ENCODE results near the gene BICRA.

Gene BICRA

GRCh38 chr19:47681388-47681787 lies 72.5 kb downstream of the BICRA start:
- TF ChIP-seq GABPA (IDR thresholded peaks at IDR 0.05; ENCODE audit: low read depth) (no peak), CTCF (IDR thresholded peaks at IDR 0.05; ENCODE audit: insufficient read depth, low read length) (no peak), POLR2AphosphoS5 (IDR thresholded peaks at IDR 0.05; ENCODE audit: low read depth) (no peak), SPI1 (IDR thresholded peaks at IDR 0.05; ENCODE audit: borderline replicate concordance, low read depth) (no peak)
- TF ChIP-seq, protein P1, sequence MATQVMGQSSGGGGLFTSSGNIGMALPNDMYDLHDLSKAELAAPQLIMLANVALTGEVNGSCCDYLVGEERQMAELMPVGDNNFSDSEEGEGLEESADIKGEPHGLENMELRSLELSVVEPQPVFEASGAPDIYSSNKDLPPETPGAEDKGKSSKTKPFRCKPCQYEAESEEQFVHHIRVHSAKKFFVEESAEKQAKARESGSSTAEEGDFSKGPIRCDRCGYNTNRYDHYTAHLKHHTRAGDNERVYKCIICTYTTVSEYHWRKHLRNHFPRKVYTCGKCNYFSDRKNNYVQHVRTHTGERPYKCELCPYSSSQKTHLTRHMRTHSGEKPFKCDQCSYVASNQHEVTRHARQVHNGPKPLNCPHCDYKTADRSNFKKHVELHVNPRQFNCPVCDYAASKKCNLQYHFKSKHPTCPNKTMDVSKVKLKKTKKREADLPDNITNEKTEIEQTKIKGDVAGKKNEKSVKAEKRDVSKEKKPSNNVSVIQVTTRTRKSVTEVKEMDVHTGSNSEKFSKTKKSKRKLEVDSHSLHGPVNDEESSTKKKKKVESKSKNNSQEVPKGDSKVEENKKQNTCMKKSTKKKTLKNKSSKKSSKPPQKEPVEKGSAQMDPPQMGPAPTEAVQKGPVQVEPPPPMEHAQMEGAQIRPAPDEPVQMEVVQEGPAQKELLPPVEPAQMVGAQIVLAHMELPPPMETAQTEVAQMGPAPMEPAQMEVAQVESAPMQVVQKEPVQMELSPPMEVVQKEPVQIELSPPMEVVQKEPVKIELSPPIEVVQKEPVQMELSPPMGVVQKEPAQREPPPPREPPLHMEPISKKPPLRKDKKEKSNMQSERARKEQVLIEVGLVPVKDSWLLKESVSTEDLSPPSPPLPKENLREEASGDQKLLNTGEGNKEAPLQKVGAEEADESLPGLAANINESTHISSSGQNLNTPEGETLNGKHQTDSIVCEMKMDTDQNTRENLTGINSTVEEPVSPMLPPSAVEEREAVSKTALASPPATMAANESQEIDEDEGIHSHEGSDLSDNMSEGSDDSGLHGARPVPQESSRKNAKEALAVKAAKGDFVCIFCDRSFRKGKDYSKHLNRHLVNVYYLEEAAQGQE (IDR thresholded peaks at IDR 0.05; ENCODE audit: insufficient replicate concordance, low read depth) = no peak
- Histone ChIP-seq H3K27me3 (ENCODE audit: insufficient read depth, poor library complexity, severe bottlenecking) (no peaks in the 10 kb centered on the region), H3K4me3 (replicated peaks; ENCODE audit: insufficient read depth, low read length) (no peak overlapping the region), H3K27ac (replicated peaks) (no peak overlapping the region)
- DNase-seq (ENCODE audit: low read depth in 1 of 2, low spot score in 1 of 2) = no peak

DNA sequence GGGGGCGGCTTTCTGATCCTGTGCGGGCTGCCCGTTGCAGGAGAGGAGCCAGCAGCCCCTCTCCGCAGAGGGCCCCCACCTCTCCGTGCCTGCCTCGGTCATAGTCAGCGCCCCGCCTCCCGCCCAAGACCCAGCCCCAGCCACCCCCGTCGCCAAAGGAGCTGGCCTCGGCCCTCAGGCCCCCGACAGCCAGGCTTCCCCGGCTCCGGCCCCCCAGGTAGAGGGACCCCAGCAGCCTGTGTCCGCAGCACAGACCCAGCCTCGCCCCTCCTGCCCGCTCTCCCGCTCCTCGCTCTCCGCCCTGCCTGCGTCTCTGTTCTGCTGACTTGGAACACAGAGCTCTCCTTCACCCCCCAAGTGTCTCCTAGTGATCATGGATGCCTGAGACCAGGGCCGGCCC lies 73.0 kb downstream of the BICRA start:
- TF ChIP-seq CTCF (IDR thresholded peaks at IDR 0.05; ENCODE audit: insufficient read depth, low read length) = no peak
- TF ChIP-seq, protein P1 (IDR thresholded peaks at IDR 0.05; ENCODE audit: insufficient replicate concordance, low read depth) = no peak
- no peak for TF ChIP-seq POLR2AphosphoS5 (IDR thresholded peaks at IDR 0.05; ENCODE audit: low read depth)
- TF ChIP-seq SPI1 (IDR thresholded peaks at IDR 0.05; ENCODE audit: borderline replicate concordance, low read depth) = no peak
- TF ChIP-seq GABPA (IDR thresholded peaks at IDR 0.05; ENCODE audit: low read depth) = no peak
- Histone ChIP-seq H3K4me3 (replicated peaks; ENCODE audit: insufficient read depth, low read length) (no peak overlapping the region), H3K27ac (replicated peaks) (no peak overlapping the region), H3K27me3 (ENCODE audit: insufficient read depth, poor library complexity, severe bottlenecking) (no peaks in the 10 kb centered on the region)
- no peak for DNase-seq (ENCODE audit: low read depth in 1 of 2, low spot score in 1 of 2)

GRCh38 chr19:47682939-47683338 lies 74.0 kb downstream of the BICRA start:
- no peak overlapping the region for H3K27ac ChIP-seq (replicated peaks)
- TF ChIP-seq POLR2AphosphoS5 (IDR thresholded peaks at IDR 0.05; ENCODE audit: low read depth) (no peak), GABPA (IDR thresholded peaks at IDR 0.05; ENCODE audit: low read depth) (no peak), CTCF (IDR thresholded peaks at IDR 0.05; ENCODE audit: insufficient read depth, low read length) (no peak), SPI1 (IDR thresholded peaks at IDR 0.05; ENCODE audit: borderline replicate concordance, low read depth) (no peak)
- TF ChIP-seq, protein P1 (IDR thresholded peaks at IDR 0.05; ENCODE audit: insufficient replicate concordance, low read depth) = no peak
- DNase-seq (ENCODE audit: low read depth in 1 of 2, low spot score in 1 of 2) = no peak
- H3K4me3 ChIP-seq (replicated peaks; ENCODE audit: insufficient read depth, low read length) = no peak overlapping the region
- H3K27me3 ChIP-seq (ENCODE audit: insufficient read depth, poor library complexity, severe bottlenecking) = no peaks in the 10 kb centered on the region

Data from HL-60 (cell line).